Dendritic cell treated with granulocyte-macrophage colony-stimulating factor and Interleukin-4, amounts not matched to agents 40 ng/mL and 50 ng/mL, for 4 days (primary cell): ENCODE data around the gene SLC4A4.

Experiments used
- H3K27ac Mint-ChIP-seq: one replicate; pipeline ENCODE4 v1.8.0; 2022; ENCODE audit warnings: mild to moderate bottlenecking, mixed read lengths
- H3K27me3 Mint-ChIP-seq: one replicate; pipeline ENCODE4 v1.8.0; 2022; ENCODE audit warnings: mild to moderate bottlenecking, mixed read lengths
- H3K36me3 Mint-ChIP-seq: one replicate; pipeline ENCODE4 v1.8.0; 2022; ENCODE audit warnings: low read depth, mixed read lengths
- H3K4me1 Mint-ChIP-seq: one replicate; pipeline ENCODE4 v1.8.0; 2022; ENCODE audit warnings: low read depth, mixed read lengths
- H3K4me3 Mint-ChIP-seq: one replicate; pipeline ENCODE4 v1.8.0; 2022; ENCODE audit warnings: mild to moderate bottlenecking, moderate library complexity, mixed read lengths
- H3K9me3 Mint-ChIP-seq: one replicate; pipeline ENCODE4 v1.8.0; 2022; ENCODE audit warnings: mixed read lengths
- intact Hi-C: fragments of 100-400 bp; cut with micrococcal nuclease; formaldehyde crosslinking; loops from one replicate; pipeline ENCODE4 v1.15.0; 2022

The SLC4A4 gene

DNA sequence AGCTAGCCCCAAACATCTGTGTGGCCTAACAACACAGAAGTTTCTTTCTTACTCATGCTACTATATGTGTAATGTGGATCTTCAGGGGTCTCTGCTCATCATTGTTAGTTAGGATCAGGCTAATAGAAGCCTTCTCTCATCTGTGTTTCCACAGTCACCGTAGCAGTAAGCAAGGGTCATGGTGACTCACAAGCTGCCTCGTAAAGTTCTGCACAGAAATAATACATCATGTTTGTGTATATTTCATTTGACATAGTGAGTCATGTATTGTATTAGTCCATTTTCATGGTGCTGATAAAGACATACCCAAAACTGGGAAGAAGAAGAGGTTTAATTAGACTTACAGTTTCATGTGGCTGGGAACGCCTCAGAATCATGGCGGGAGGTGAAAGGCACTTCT lies 38.7 kb downstream of the SLC4A4 start:
- intact Hi-C loops = no loop called here
- Mint-ChIP-seq H3K27ac (no peak overlapping the region), H3K27me3 (no peaks in the 10 kb centered on the region), H3K36me3 (no peaks in the 10 kb centered on the region), H3K9me3 (peaks cover 8% of the 10 kb centered on the region), H3K4me3 (no peak overlapping the region), H3K4me1 (no peaks in the 10 kb centered on the region)

DNA sequence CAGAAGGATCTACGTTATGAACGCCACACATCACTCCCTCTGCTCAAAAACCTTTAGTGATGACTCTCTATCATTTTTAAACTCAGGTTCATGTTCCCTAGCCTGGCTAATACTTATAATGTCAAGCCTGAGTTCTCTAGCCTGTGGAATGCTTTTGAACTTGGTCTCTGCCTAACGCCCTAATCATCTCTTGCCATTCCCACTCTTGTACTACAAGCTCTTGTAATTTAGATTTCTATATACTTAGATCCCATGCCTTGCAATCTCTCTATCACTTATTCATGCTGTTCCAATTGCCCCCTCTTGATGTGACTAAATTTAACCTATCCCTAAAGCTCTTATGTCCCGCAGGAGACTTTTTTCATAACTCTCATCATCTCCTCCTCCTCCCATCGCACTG lies 40.3 kb downstream of the SLC4A4 start:
- H3K27ac Mint-ChIP-seq = no peak overlapping the region
- no peaks in the 10 kb centered on the region for H3K27me3 Mint-ChIP-seq
- no peak overlapping the region for H3K4me3 Mint-ChIP-seq
- H3K4me1 Mint-ChIP-seq = no peaks in the 10 kb centered on the region
- intact Hi-C loops = no loop called here
- peaks cover 8% of the 10 kb centered on the region for H3K9me3 Mint-ChIP-seq
- no peaks in the 10 kb centered on the region for H3K36me3 Mint-ChIP-seq

DNA sequence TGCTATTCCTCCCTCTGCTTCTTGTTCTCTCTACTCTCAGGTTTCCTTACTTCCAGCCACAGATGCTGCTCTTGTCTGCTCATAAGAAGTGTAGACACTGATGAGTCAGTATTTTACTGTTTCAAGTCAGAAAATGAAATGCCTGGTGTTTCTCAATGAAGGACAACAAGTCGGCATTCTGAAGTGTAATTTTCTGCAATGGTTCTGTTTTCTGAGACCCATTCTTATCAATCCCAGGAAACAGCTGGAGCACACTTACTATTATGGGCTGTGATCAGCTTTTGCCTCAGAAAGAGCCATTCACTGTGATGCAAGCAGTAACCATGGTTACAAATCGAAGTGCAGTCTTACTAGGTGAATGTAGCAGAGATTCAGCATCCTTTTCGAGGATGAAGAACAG lies 42.0 kb downstream of the SLC4A4 start:
- Mint-ChIP-seq H3K4me1 (no peaks in the 10 kb centered on the region), H3K4me3 (no peak overlapping the region), H3K36me3 (no peaks in the 10 kb centered on the region), H3K9me3 (peaks cover 8% of the 10 kb centered on the region), H3K27ac (no peak overlapping the region), H3K27me3 (no peaks in the 10 kb centered on the region)
- intact Hi-C loops = no loop called here

DNA sequence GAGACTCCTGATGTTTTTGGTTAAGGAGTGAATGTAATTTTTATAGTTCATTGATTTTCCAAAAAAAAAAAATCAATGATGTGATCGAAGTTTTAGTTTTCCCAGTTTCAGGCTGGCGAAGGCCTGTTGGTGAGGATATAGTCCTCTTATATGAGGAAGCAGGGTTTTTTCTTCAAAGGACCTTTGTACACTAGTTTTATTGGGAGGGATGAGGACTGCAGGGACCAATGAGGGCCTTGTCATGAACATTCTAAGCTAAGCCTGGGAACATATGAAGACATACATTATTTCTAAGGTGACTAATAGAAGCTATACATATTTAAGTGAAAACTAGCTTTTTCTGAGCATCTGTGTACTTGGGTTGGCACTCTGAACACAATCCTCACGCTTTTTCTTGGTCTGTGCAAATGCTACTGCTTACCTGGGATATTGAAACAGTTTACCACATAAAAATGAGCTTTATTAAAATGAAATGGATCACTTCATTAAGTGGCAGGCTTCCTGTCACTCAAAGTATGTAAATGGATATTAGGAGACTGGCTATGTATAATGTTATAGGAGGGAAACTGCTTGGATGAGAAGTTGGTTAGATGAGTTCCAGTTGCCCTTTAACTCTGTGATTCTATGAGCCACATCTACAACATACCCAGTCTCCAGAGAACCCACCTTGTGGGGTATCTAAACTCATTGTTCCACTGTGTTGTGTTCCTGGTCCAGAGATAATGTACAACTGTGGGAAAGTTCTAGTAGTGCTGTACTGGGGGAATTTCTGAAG lies 43.5 kb downstream of the SLC4A4 start:
- Mint-ChIP-seq H3K4me3 (no peak overlapping the region), H3K4me1 (no peaks in the 10 kb centered on the region), H3K36me3 (no peaks in the 10 kb centered on the region), H3K27me3 (no peaks in the 10 kb centered on the region), H3K9me3 (peaks cover 4% of the 10 kb centered on the region), H3K27ac (no peak overlapping the region)
- intact Hi-C loops = no loop called here

DNA sequence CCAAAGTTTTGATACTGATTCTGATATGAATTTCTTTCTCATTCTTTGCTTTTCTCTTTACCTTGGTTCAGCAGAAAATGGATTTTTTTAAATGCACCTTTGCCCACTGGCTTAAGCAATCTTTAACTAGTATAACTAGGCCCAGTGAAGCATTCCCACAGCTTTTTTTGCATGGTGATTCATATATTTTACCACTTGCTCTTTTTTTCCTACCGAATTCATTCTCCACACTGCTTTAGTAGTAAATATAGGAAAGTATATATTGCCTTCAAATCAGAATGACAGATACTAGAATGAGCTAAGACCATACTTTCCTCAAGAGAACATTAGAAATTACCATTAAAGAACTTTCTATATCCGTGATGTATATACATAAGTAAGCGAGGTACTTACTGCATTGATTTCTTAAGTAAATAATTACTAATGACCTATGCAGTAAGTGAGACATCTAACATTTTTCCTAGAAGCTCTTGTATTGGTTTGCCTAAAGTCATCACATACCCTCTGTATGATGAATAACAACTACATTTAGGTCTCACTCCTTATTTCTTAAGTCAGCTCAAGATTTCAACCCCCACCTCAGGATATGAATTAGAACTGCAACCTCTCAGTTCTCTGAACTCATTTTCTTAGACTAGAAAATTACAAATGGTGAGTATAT lies 44.2 kb downstream of the SLC4A4 start:
- Mint-ChIP-seq H3K27me3 (no peaks in the 10 kb centered on the region), H3K4me1 (no peaks in the 10 kb centered on the region)

DNA sequence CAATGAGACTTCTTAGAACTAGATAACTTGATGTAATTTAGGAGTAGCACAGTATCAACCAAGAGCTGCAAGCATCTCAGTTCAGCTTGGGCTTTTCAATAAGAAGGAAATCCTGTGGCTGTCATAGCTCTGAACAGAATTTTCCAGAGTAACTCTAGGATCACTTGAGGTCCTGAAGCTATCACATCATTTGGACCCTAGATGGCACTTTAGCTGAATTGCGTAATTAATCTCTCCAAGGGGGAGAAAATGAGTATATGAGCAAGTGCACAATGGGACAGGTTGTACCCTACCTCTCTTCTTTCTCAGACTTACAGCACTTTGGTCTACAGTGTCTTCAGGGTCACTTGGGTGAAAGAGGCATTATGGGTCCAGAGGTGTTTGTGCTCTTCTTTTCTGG lies 45.2 kb downstream of the SLC4A4 start:
- intact Hi-C loops = no loop called here
- no peaks in the 10 kb centered on the region for H3K36me3 Mint-ChIP-seq
- no peak overlapping the region for H3K27ac Mint-ChIP-seq
- no peaks in the 10 kb centered on the region for H3K4me1 Mint-ChIP-seq
- no peak overlapping the region for H3K4me3 Mint-ChIP-seq
- H3K9me3 Mint-ChIP-seq = no peaks in the 10 kb centered on the region
- H3K27me3 Mint-ChIP-seq = no peaks in the 10 kb centered on the region

More for the DNA sequence above, 44.2 kb downstream of the SLC4A4 start:
- intact Hi-C loops = no loop called here
- H3K36me3 Mint-ChIP-seq = no peaks in the 10 kb centered on the region
- no peak overlapping the region for H3K4me3 Mint-ChIP-seq
- H3K9me3 Mint-ChIP-seq = no peaks in the 10 kb centered on the region
- no peak overlapping the region for H3K27ac Mint-ChIP-seq

DNA sequence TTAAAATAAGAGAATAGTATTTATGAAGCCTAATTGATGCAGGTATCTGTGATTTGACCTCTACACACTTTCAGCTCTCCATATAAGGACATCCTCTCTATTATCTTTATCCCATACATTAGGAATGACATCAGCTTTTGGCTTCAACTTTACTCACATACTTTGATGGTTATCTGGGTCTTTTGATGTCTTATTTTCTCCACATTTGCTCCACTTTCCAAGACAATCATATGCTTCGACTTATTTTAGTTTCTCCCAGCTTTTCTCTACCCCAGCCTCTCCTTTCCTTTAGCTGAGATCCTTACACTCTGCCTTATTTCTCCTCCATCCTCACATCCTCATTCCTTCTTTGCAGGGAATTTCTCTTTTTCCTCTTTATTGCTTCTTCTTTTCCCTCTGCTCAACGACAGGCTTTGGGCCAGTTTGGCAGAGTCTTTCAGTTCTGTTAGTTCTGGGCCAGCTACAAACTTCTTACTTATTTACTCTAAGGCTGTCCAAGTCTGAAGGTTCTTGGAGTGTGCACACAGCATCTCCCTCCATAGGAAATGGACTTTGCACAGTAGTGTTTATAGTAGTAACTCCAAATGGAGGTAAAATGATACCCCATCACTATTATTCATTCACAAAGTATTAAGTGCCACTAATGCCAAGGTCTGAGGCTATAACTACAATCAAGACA lies 50.5 kb downstream of the SLC4A4 start:
- no peaks in the 10 kb centered on the region for H3K4me1 Mint-ChIP-seq
- no peaks in the 10 kb centered on the region for H3K27me3 Mint-ChIP-seq
- no peak overlapping the region for H3K4me3 Mint-ChIP-seq
- intact Hi-C loops = no loop called here
- H3K9me3 Mint-ChIP-seq = no peaks in the 10 kb centered on the region
- no peak overlapping the region for H3K27ac Mint-ChIP-seq
- no peaks in the 10 kb centered on the region for H3K36me3 Mint-ChIP-seq

DNA sequence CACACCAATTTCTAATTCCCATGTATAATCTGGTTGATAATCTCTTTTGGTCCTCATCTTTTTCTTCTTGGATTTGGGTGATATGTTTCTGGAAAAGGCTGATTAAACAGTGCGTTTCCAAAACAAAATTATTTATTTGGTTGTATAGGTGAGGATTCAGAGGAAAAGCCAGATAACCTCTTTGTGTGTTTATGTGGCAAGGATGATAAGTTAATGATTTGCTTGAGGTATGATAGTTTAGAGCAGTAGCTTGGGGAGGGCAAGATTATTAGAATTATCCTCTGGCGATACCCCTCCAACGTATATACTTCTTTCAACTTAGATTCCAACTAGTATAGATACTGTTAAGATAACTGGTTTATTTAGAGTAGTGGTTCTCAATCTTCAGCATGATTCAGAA lies 53.3 kb downstream of the SLC4A4 start:
- intact Hi-C loops = no loop called here
- Mint-ChIP-seq H3K27me3 (no peaks in the 10 kb centered on the region), H3K9me3 (no peaks in the 10 kb centered on the region), H3K36me3 (no peaks in the 10 kb centered on the region), H3K4me3 (no peak overlapping the region), H3K27ac (no peak overlapping the region), H3K4me1 (no peaks in the 10 kb centered on the region)

DNA sequence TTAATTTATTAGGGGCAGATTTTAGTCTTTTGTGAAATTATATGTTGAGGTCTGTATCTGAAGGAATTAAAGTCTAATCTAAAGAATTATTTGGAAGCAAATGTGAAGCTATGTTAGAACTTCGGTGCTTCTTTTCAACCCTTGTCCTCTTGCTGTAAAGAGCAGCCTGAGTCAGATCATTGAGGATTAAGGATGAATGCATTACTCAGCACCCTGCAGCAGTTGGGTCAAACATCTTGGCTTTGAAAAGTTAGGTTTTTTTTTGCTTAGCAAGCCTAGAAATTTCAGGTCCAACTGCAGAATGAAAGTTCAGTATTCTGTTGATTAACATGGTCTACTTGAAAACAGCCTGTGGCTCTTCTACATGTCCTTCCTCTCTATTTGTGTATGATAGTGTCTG lies 57.6 kb downstream of the SLC4A4 start:
- Mint-ChIP-seq H3K9me3 (no peaks in the 10 kb centered on the region), H3K4me1 (no peaks in the 10 kb centered on the region), H3K4me3 (no peak overlapping the region), H3K27ac (no peak overlapping the region), H3K36me3 (no peaks in the 10 kb centered on the region), H3K27me3 (no peaks in the 10 kb centered on the region)
- intact Hi-C loops = no loop called here

DNA sequence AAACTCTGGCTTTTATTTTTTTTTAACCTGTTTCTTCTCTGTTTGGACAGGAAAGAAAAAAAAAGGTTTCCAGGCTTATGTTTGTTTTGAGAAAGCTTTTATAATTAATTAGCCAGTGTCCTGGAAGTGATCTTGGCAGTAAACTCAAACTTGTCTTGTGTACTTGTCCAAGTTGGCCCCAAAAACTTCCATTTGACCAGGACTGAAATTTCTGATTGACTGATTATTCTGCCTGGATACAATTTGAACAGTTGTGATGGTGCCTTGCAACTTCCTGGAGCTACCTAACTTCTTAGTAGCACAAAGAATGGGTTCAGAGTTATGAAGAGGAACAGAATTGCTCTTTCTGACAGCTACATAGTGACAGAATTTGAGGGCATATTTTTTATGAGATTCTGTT lies 62.0 kb downstream of the SLC4A4 start:
- intact Hi-C loops = no loop called here
- Mint-ChIP-seq H3K4me1 (no peaks in the 10 kb centered on the region), H3K36me3 (no peaks in the 10 kb centered on the region), H3K9me3 (no peaks in the 10 kb centered on the region), H3K4me3 (no peak overlapping the region), H3K27me3 (no peaks in the 10 kb centered on the region), H3K27ac (no peak overlapping the region)

DNA sequence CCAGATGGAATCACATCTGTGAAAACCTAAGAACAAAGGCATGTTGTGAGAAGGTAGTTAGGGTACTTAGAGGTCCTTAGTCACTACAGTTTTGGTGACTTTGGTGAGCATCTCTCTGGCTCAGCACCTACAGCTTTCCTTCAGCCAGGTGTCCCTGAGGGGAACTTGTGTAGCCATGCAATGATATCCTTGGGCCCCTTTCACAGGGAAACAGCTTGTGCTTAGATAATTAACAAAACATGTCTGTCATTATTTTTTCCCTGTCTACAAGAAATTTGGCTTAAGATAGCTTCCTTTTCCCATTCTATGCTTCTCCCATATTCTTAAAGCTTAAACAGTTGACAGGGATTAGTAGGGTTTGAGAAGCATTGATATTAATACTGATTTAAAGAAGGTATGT lies 63.8 kb downstream of the SLC4A4 start:
- Mint-ChIP-seq H3K27ac (no peak overlapping the region), H3K36me3 (no peaks in the 10 kb centered on the region), H3K27me3 (no peaks in the 10 kb centered on the region), H3K9me3 (no peaks in the 10 kb centered on the region), H3K4me3 (no peak overlapping the region), H3K4me1 (no peaks in the 10 kb centered on the region)
- intact Hi-C loops = no loop called here

DNA sequence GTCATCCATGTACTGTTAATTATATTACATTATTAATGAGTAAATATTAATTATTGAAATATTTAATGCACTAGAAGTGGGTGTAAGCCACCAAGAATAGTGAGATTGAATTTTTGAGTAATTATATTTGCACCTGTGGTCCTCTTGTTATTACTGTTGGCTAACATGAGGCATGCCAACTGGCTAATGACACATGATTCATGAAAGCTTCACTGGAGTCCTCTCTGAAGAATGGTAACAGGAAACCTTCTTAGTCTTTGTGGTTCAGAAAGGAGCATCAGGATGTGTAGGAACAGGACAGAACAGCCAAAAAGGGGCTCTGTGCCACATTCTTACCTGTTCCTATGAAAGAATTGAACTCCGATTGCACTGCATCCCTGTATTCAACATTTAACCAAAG lies 65.2 kb downstream of the SLC4A4 start:
- no peaks in the 10 kb centered on the region for H3K27me3 Mint-ChIP-seq
- no peak overlapping the region for H3K4me3 Mint-ChIP-seq
- no peak overlapping the region for H3K27ac Mint-ChIP-seq
- no peaks in the 10 kb centered on the region for H3K36me3 Mint-ChIP-seq
- H3K4me1 Mint-ChIP-seq = no peaks in the 10 kb centered on the region
- intact Hi-C loops = no loop called here
- H3K9me3 Mint-ChIP-seq = peaks cover 11% of the 10 kb centered on the region

DNA sequence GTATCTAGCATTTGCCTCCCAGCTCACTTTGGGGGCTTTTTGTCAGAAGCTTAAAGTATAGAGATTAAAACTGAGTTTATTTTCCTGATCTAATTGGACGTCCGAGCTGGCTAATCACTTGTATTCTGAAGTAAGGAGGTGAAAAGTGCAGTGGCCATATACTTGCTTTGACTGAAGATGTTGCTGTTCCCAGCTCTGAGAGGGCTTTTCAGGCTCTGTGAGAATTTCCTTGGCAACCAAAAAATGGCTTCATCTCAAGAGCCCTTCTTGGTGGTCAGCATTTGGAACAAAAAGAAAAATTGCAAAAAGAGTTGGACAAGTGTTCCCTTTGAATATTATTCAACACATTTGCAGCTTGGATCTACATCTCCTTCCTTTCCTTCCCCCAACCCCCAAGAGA lies 67.0 kb downstream of the SLC4A4 start:
- Mint-ChIP-seq H3K4me3 (no peak overlapping the region), H3K9me3 (peaks cover 23% of the 10 kb centered on the region), H3K36me3 (no peaks in the 10 kb centered on the region), H3K4me1 (no peaks in the 10 kb centered on the region), H3K27ac (no peak overlapping the region), H3K27me3 (no peaks in the 10 kb centered on the region)
- intact Hi-C loops = no loop called here

DNA sequence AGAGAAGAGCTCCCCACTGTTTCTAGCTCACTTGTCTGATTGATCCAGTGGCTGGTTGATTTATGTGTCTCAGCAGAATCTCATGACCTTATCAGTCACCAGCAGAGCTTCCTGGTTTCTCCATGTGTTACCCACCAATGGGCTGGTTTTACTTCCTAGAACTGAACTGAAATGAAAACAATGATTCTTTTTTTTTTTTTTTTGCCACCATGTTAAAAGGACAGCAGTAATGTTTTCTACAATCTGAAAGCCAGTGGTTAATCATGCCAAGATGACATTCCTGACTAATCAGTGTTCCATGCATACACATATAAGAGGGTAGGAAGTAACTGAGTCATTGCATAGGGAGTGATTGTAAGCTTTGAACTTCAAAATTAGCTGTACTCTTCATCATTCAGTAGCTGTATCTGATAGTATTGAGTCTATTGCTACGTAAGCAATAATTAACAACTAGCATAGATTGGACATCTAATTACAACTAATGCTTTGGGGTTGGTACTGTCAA lies 67.7 kb downstream of the SLC4A4 start:
- H3K27me3 Mint-ChIP-seq = no peaks in the 10 kb centered on the region
- peaks cover 23% of the 10 kb centered on the region for H3K9me3 Mint-ChIP-seq
- no peaks in the 10 kb centered on the region for H3K36me3 Mint-ChIP-seq
- H3K27ac Mint-ChIP-seq = no peak overlapping the region
- H3K4me1 Mint-ChIP-seq = no peaks in the 10 kb centered on the region
- intact Hi-C loops = no loop called here
- no peak overlapping the region for H3K4me3 Mint-ChIP-seq
